CD4-positive, alpha-beta T cell (primary cell): ENCODE data around the gene SLC15A5. TPM values are rescaled to one million over a fixed set of nuclear protein-coding genes. Genes with fewer than 3 reads are reported as not detected.

Experiments
- ATAC-seq: fragments of 200-7000 bp; cut with Tn5 transposase; one replicate; pipeline ENCODE4 v1.10.0; 2022; ENCODE audit warnings: mild to moderate bottlenecking; ENCODE audit not compliant: poor library complexity
- CTCF ChIA-PET: fragments of 350-600 bp; sonication (Branson Sonifier 250); formaldehyde crosslinking; loops from one replicate; lab custom pipeline; 2021; ENCODE audit warnings: antibody characterized with exemption, inconsistent platforms; lab: Charles Lee
- POLR2A ChIA-PET: fragments of 350-600 bp; sonication (Branson Sonifier 250); formaldehyde crosslinking; loops from one replicate; lab custom pipeline; 2021; ENCODE audit warnings: antibody characterized with exemption, inconsistent platforms; lab: Charles Lee
- DNase-seq, 14 experiments: peaks; one replicate each; pipeline ENCODE4 v3.0.0-alpha.2; 2013 to 2020; ENCODE audit warnings: mixed read lengths in 2 of 14
- H3K27ac ChIP-seq, 2 donors: one replicate each; pipeline versions ENCODE4 v1.5.1 to v1.7.0; 2013; ENCODE audit warnings: low read length in 2 of 2, low read depth in 1 of 2, mild to moderate bottlenecking in 1 of 2
- H3K27me3 ChIP-seq, 2 experiments: 1 replicate in 1 of 2; 2 replicates in 1 of 2; pipeline versions ENCODE4 v1.6.1 to v1.7.0; 2013; ENCODE audit warnings: low read length in 2 of 2, control low read depth in 1 of 2, mild to moderate bottlenecking in 1 of 2, moderate library complexity in 1 of 2; ENCODE audit not compliant: insufficient read depth in 2 of 2, control insufficient read depth in 1 of 2
- H3K36me3 ChIP-seq: one replicate; pipeline ENCODE4 v1.6.1; 2013; ENCODE audit warnings: low read length, control low read depth; ENCODE audit not compliant: insufficient read depth
- H3K4me1 ChIP-seq: one replicate; pipeline ENCODE4 v1.6.1; 2013; ENCODE audit warnings: low read length, control low read depth; ENCODE audit not compliant: insufficient read depth
- H3K4me3 ChIP-seq: one replicate; pipeline ENCODE4 v1.5.1; 2013; ENCODE audit warnings: mild to moderate bottlenecking, low read length, moderate library complexity
- H3K9me3 ChIP-seq, 2 experiments: 1 replicate in 1 of 2; 2 replicates in 1 of 2; pipeline versions ENCODE4 v1.6.1 to v1.7.0; 2013; ENCODE audit warnings: low read length in 2 of 2, mild to moderate bottlenecking in 2 of 2, control low read depth in 1 of 2, moderate library complexity in 1 of 2; ENCODE audit not compliant: control insufficient read depth in 1 of 2, insufficient read depth in 1 of 2
- H3K27ac Mint-ChIP-seq: one replicate; pipeline ENCODE4 v1.8.0; 2020; ENCODE audit warnings: mixed read lengths
- H3K27me3 Mint-ChIP-seq: one replicate; pipeline ENCODE4 v1.8.0; 2021; ENCODE audit warnings: mixed read lengths
- H3K36me3 Mint-ChIP-seq: one replicate; pipeline ENCODE4 v1.8.0; 2021; ENCODE audit warnings: low read depth, mixed read lengths
- H3K4me1 Mint-ChIP-seq: one replicate; pipeline ENCODE4 v1.8.0; 2021; ENCODE audit warnings: low read depth, mixed read lengths
- H3K4me3 Mint-ChIP-seq: one replicate; pipeline ENCODE4 v1.8.0; 2020; ENCODE audit warnings: mild to moderate bottlenecking, mixed read lengths
- H3K9me3 Mint-ChIP-seq: one replicate; pipeline ENCODE4 v1.8.0; 2020; ENCODE audit warnings: mixed read lengths
- CTCF ChIP-seq: fragments of 200-600 bp; IDR thresholded peaks from one replicate; pipeline ENCODE4 v1.8.0; 2022; ENCODE audit warnings: antibody characterized with exemption, mild to moderate bottlenecking
- intact Hi-C, 2 experiments: fragments of 100-400 bp; cut with DNase I in 1 of 2; cut with micrococcal nuclease in 1 of 2; formaldehyde crosslinking; loops; one replicate each; pipeline versions ENCODE4 v1.15.1 to v1.9.0; 2023 to 2025; cut with DNase I, micrococcal nuclease
- total RNA-seq, 174 experiments: library from RNA in 2 of 174; stranded (reverse) in 2 of 174; gene quantifications; one replicate each; pipeline ENCODE4 v1.2.3 and lab custom pipeline; 2021 to 2026

SLC15A5 gene
- total RNA-seq, 2 experiments from 2014 or later = not detected

- no peaks in the 10 kb centered on the region for H3K27me3 ChIP-seq
Observed at GRCh38 chr12:16189849-16190248, 87.6 kb downstream of the SLC15A5 start.

GRCh38 chr12:16187660-16188059 lies 89.8 kb downstream of the SLC15A5 start:
- H3K4me3 ChIP-seq = no peak overlapping the region
- Mint-ChIP-seq H3K27me3 (no peaks in the 10 kb centered on the region), H3K4me3 (no peak overlapping the region), H3K4me1 (no peaks in the 10 kb centered on the region), H3K36me3 (no peaks in the 10 kb centered on the region), H3K27ac (no peak overlapping the region), H3K9me3 (no peaks in the 10 kb centered on the region)
- ChIA-PET CTCF (no interaction called here), POLR2A (no interaction called here)
- H3K36me3 ChIP-seq = no peaks in the 10 kb centered on the region
- H3K27ac ChIP-seq = no peak overlapping the region
- DNase-seq (no peak), ATAC-seq (no peak)
- intact Hi-C loops = no loop called here
- H3K27me3 ChIP-seq = no peaks in the 10 kb centered on the region
- no peaks in the 10 kb centered on the region for H3K4me1 ChIP-seq
- no peaks in the 10 kb centered on the region for H3K9me3 ChIP-seq
- no peak for TF ChIP-seq CTCF

More at GRCh38 chr12:16189849-16190248, 87.6 kb downstream of the SLC15A5 start:
- H3K36me3 ChIP-seq = no peaks in the 10 kb centered on the region
- no peak overlapping the region for H3K4me3 ChIP-seq
- TF ChIP-seq CTCF = no peak
- Mint-ChIP-seq H3K27ac (no peak overlapping the region), H3K4me1 (no peaks in the 10 kb centered on the region), H3K27me3 (no peaks in the 10 kb centered on the region), H3K36me3 (no peaks in the 10 kb centered on the region), H3K4me3 (no peak overlapping the region), H3K9me3 (no peaks in the 10 kb centered on the region)
- intact Hi-C loops = no loop called here
- POLR2A ChIA-PET = no interaction called here
- CTCF ChIA-PET = no interaction called here
- no peak for DNase-seq
- no peaks in the 10 kb centered on the region for H3K4me1 ChIP-seq
- ATAC-seq = no peak
- no peaks in the 10 kb centered on the region for H3K9me3 ChIP-seq
- no peak overlapping the region for H3K27ac ChIP-seq

GRCh38 chr12:16184681-16185080 lies 92.8 kb downstream of the SLC15A5 start:
- DNase-seq = no peak
- Histone ChIP-seq H3K27ac (no peak overlapping the region), H3K36me3 (no peaks in the 10 kb centered on the region), H3K4me3 (no peak overlapping the region), H3K27me3 (no peaks in the 10 kb centered on the region), H3K9me3 (no peaks in the 10 kb centered on the region), H3K4me1 (no peaks in the 10 kb centered on the region)
- no peak overlapping the region for H3K4me3 Mint-ChIP-seq
- no peaks in the 10 kb centered on the region for H3K4me1 Mint-ChIP-seq
- ChIA-PET POLR2A (no interaction called here), CTCF (no interaction called here)
- H3K27me3 Mint-ChIP-seq = no peaks in the 10 kb centered on the region
- H3K36me3 Mint-ChIP-seq = no peaks in the 10 kb centered on the region
- no peak overlapping the region for H3K27ac Mint-ChIP-seq
- intact Hi-C loops = no loop called here
- no peaks in the 10 kb centered on the region for H3K9me3 Mint-ChIP-seq
- no peak for ATAC-seq
- TF ChIP-seq CTCF = no peak
